Cardiac muscle cell (in vitro differentiated cells and primary cell): ENCODE results near the gene CNTNAP2. TPM values are rescaled to one million over a fixed set of nuclear protein-coding genes. Genes with fewer than 3 reads are reported as not detected.
"Not testable (repeated sequence)": the region's sequence is repeated elsewhere in the genome, so short reads cannot be mapped to it uniquely, and the experiment has no call there.

Source experiments
- DNase-seq, 2 donors: peaks; one replicate each; pipeline versions ENCODE4 v3.0.0 to v3.0.0-alpha.2; 2010 to 2017; ENCODE audit warnings: low read depth in 1 of 2, low spot score in 1 of 2
- H3K27ac ChIP-seq: fragments of 200-600 bp; sonication (generic); 2 replicates; pipeline ENCODE4 v1.5.1; 2016
- H3K27me3 ChIP-seq: fragments of 200-600 bp; sonication (generic); 2 replicates; pipeline ENCODE4 v1.6.0; 2016; ENCODE audit warnings: control low read depth
- H3K36me3 ChIP-seq: fragments of 200-600 bp; sonication (generic); 2 replicates; pipeline ENCODE4 v1.5.1; 2016; ENCODE audit warnings: control low read depth
- H3K4me1 ChIP-seq: fragments of 200-600 bp; sonication (generic); 2 replicates; pipeline ENCODE4 v1.8.1; 2017; ENCODE audit warnings: low read depth, mild to moderate bottlenecking, mixed run types
- H3K4me3 ChIP-seq: fragments of 200-600 bp; sonication (generic); 2 replicates; pipeline ENCODE4 v1.5.1; 2016; ENCODE audit warnings: mild to moderate bottlenecking
- H3K9me3 ChIP-seq: fragments of 200-600 bp; sonication (generic); 2 replicates; pipeline ENCODE4 v1.5.1; 2017; ENCODE audit warnings: low read depth, mild to moderate bottlenecking, control low read depth
- polyA plus RNA-seq: library from polyadenylated mRNA; unstranded; fragments of >200 nt; fragmentation: Nextera tagmentation; extraction: Ambion mirVana; gene quantifications from 2 replicates; pipeline ENCODE4 v1.2.1, GENCODE V29; 2016
- total RNA-seq: library from RNA; depleted of rRNA; stranded (reverse); fragments of >200 nt; gene quantifications from 2 replicates; pipeline ENCODE4 v1.2.3, GENCODE V29; 2016
- TF ChIP-seq, protein P1 (sequence below): IDR thresholded peaks from 2 replicates; pipeline ENCODE4 v1.5.1; 2012; ENCODE audit warnings: low read depth, mild to moderate bottlenecking, low read length

CNTNAP2 gene
- total and polyA plus RNA-seq, 2 experiments from 2014 or later, result 4.8 to 5.1 TPM

GRCh38 chr7:147089051-147089461 is 972.5 kb downstream of the CNTNAP2 start:
- TF ChIP-seq, protein P1, sequence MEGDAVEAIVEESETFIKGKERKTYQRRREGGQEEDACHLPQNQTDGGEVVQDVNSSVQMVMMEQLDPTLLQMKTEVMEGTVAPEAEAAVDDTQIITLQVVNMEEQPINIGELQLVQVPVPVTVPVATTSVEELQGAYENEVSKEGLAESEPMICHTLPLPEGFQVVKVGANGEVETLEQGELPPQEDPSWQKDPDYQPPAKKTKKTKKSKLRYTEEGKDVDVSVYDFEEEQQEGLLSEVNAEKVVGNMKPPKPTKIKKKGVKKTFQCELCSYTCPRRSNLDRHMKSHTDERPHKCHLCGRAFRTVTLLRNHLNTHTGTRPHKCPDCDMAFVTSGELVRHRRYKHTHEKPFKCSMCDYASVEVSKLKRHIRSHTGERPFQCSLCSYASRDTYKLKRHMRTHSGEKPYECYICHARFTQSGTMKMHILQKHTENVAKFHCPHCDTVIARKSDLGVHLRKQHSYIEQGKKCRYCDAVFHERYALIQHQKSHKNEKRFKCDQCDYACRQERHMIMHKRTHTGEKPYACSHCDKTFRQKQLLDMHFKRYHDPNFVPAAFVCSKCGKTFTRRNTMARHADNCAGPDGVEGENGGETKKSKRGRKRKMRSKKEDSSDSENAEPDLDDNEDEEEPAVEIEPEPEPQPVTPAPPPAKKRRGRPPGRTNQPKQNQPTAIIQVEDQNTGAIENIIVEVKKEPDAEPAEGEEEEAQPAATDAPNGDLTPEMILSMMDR, result no peak
- peak; percentile 1 to 60 for DNase-seq
- Histone ChIP-seq H3K4me1 (peaks cover 11% of the 10 kb centered on the region), H3K27ac (peak overlapping the region; percentile 88), H3K36me3 (no peaks in the 10 kb centered on the region), H3K9me3 (no peaks in the 10 kb centered on the region), H3K4me3 (no peak overlapping the region), H3K27me3 (no peaks in the 10 kb centered on the region)

GRCh38 chr7:147089608-147090007 is 973.0 kb downstream of the CNTNAP2 start:
- DNase-seq, result no peak
- Histone ChIP-seq H3K27me3 (no peaks in the 10 kb centered on the region), H3K27ac (peak overlapping the region; percentile 88), H3K9me3 (no peaks in the 10 kb centered on the region), H3K36me3 (no peaks in the 10 kb centered on the region), H3K4me3 (no peak overlapping the region), H3K4me1 (peaks cover 11% of the 10 kb centered on the region)
- TF ChIP-seq, protein P1, result no peak

GRCh38 chr7:147096629-147097028 is 980.0 kb downstream of the CNTNAP2 start:
- no peak for DNase-seq

GRCh38 chr7:147103224-147103623 is 986.6 kb downstream of the CNTNAP2 start:
- H3K36me3 ChIP-seq, result no peaks in the 10 kb centered on the region
- no peak for DNase-seq
- no peaks in the 10 kb centered on the region for H3K27me3 ChIP-seq
- H3K4me1 ChIP-seq, result no peaks in the 10 kb centered on the region
- H3K4me3 ChIP-seq, result no peak overlapping the region
- no peak overlapping the region for H3K27ac ChIP-seq
- H3K9me3 ChIP-seq, result no peaks in the 10 kb centered on the region
- TF ChIP-seq, protein P1, result no peak

More at GRCh38 chr7:147096629-147097028, 980.0 kb downstream of the CNTNAP2 start:
- Histone ChIP-seq H3K4me3 (no peak overlapping the region), H3K27me3 (no peaks in the 10 kb centered on the region), H3K9me3 (no peaks in the 10 kb centered on the region), H3K36me3 (no peaks in the 10 kb centered on the region), H3K27ac (no peak overlapping the region), H3K4me1 (no peaks in the 10 kb centered on the region)
- TF ChIP-seq, protein P1, result no peak

- Histone ChIP-seq H3K27me3 (no peaks in the 10 kb centered on the region), H3K4me3 (no peak overlapping the region), H3K27ac (no peak overlapping the region), H3K9me3 (no peaks in the 10 kb centered on the region), H3K36me3 (no peaks in the 10 kb centered on the region), H3K4me1 (no peaks in the 10 kb centered on the region)
- DNase-seq, result no peak
- TF ChIP-seq, protein P1, result no peak
Measured at GRCh38 chr7:147106746-147107145, 990.1 kb downstream of the CNTNAP2 start.

- H3K4me3 ChIP-seq, H3K27ac ChIP-seq, H3K9me3 ChIP-seq, H3K27me3 ChIP-seq, H3K4me1 ChIP-seq, DNase-seq, H3K36me3 ChIP-seq: not testable (repeated sequence)
Measured at GRCh38 chr7:147114525-147114924, 997.9 kb downstream of the CNTNAP2 start.
